ENCODE results near the gene DOLPP1. TPM values are rescaled to one million over a fixed set of nuclear protein-coding genes. Genes with fewer than 3 reads are reported as not detected.

The DOLPP1 gene
- total and polyA plus RNA-seq, 2 of the 13 experiments (the other 11 are each of a cell fraction or from before 2014, with no cell fraction given): 21.0 to 34.1 TPM

DNA sequence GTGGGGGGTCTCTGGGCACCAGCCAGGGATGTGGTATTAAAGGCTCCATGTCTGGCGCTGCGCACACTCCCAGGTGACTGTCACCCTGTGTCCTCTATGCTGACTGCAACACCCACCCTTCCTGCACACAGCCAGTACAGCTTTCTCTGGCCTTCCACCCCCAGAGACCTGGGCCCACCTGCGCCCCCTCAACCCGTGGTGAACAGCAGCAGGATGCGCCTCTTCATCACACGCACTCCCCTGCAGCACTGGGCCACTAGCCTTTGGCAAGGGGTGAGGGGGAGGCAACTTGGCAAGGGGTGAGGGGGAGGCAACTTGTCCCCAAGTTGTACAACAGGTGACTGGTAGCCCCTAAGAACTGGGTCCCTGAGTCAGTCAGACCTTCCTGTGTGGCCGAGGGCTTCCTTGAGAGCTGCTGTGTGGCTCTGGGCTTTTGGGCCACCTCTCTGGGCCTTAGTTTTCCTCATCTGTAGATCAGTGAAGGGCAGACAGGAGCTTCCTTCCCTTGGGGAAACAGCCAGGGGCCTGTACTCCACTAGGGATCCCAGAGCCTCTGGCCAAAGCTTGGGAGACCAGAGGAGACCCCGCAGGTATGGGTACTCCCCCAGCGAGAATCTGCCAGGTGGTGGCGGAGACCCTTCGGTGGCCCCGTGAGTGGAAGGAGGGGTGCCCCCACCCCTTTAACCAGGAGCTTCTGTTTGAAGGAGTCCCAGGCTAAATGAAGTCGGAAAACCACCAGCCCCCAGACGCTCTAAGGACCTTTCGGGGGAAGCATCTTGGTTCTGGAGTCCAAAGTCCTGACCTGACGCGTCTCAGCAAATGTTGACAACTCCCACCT, 25.2 kb downstream of the DOLPP1 start:
- FAIRE-seq (no peak), ATAC-seq (no peak), DNase-seq (ENCODE audit: low spot score) (no peak)
- CTCF ChIA-PET (ENCODE audit: low intra/inter-chr PET ratio, low total read pairs): no interaction called here
- 85% methylated on average over 8 of the region's 17 CpGs for WGBS (ENCODE audit: low lambda C conversion rate)
- Histone ChIP-seq H3K4me3 (replicated peaks in 1 of 3; ENCODE audit: insufficient read depth in 1 of 3, low read depth in 2 of 3, low read length in 3 of 3) (no peak overlapping the region), H3K9me3 (ENCODE audit: low read length) (no peaks in the 10 kb centered on the region), H3K36me3 (replicated peaks in 1 of 2; ENCODE audit: control insufficient read depth in 1 of 2, insufficient read depth in 2 of 2, low read length in 2 of 2) (peaks cover 0 to 4% of the 10 kb centered on the region in 2 experiments; a peak in 1 of 5 replicates), H3K9ac (ENCODE audit: insufficient read depth, low read depth, low read length) (no peak overlapping the region), H2AFZ (ENCODE audit: low read length) (no peak overlapping the region), H3K4me2 (ENCODE audit: low read depth, low read length) (no peak overlapping the region), H3K4me1 (ENCODE audit: insufficient read depth, low read length) (peaks cover 21% of the 10 kb centered on the region), H3K79me2 (ENCODE audit: insufficient read depth, low read length) (peaks cover 3% of the 10 kb centered on the region), H3K27me3 (ENCODE audit: control insufficient read depth in 1 of 2, insufficient read depth in 2 of 2, low read length in 2 of 2) (no peaks in the 10 kb centered on the region; a peak in 1 of 5 replicates), H3K27ac (ENCODE audit: extremely low read length, insufficient read depth, low read length) (no peak overlapping the region), H4K20me1 (ENCODE audit: insufficient read depth, low read length) (0 out of 2 replicates have a peak, but pooled peaks cover 8% of the 10 kb centered on the region)
- in situ Hi-C loops (cut with HindIII; ENCODE audit: extremely low pct_ligation_motif_present, low pct_unique_long_range_greater_than_20kb): no loop called here
- BruUV-seq (replicated peaks): no TSS peak
- TF ChIP-seq ZNF768 (CRISPR knock-in tag; IDR thresholded peaks at IDR 0.05): peak; percentile 88
- TF ChIP-seq NCOR1 (IDR thresholded peaks at IDR 0.05; ENCODE audit: borderline replicate concordance, low read length): no peak
- POLR2A ChIA-PET: interaction anchor here (1.4 kb wide), 1 partner anchor 13 kb away, joined by 3 read pairs; no protein-coding TSS in a partner anchor
- intact Hi-C loops (cut with micrococcal nuclease; ENCODE audit: unreplicated experiment): no loop called here

DNA sequence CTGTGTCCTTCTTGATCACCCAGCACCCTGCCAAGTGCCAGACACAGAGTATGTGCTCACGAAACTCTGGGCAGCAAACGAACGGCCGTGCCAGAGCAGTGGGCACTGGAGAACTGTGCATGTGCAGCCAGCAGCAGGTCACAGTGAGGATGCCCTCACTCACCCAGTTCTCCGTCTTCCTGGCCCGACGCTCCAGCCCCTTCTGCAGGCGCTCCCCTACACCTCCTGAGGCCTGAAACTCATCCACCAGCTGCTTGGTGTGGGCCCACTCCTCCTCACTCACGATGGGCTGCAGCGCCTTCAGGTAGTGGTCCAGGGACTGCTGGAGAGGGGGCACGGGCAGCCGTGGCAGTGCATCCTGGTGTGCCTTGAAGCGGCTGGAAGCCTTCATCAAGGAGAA, 26.7 kb downstream of the DOLPP1 start:
- ChIA-PET CTCF (ENCODE audit: low intra/inter-chr PET ratio, low total read pairs) (no interaction called here), POLR2A (interaction anchor here (0.6 kb wide), 1 partner anchor 32 kb away, joined by 7 read pairs; no protein-coding TSS in a partner anchor)
- Histone ChIP-seq H3K4me1 (ENCODE audit: insufficient read depth, low read length) (peaks cover 26% of the 10 kb centered on the region), H3K4me2 (ENCODE audit: low read depth, low read length) (no peak overlapping the region), H3K4me3 (replicated peaks in 1 of 3; ENCODE audit: insufficient read depth in 1 of 3, low read depth in 2 of 3, low read length in 3 of 3) (no peak overlapping the region), H4K20me1 (ENCODE audit: insufficient read depth, low read length) (0 out of 2 replicates have a peak, but pooled peaks cover 7% of the 10 kb centered on the region), H3K9ac (ENCODE audit: insufficient read depth, low read depth, low read length) (no peak overlapping the region), H2AFZ (ENCODE audit: low read length) (no peak overlapping the region), H3K79me2 (ENCODE audit: insufficient read depth, low read length) (peaks cover 14% of the 10 kb centered on the region), H3K27ac (ENCODE audit: extremely low read length, insufficient read depth, low read length) (no peak overlapping the region), H3K36me3 (replicated peaks in 1 of 2; ENCODE audit: control insufficient read depth in 1 of 2, insufficient read depth in 2 of 2, low read length in 2 of 2) (peaks cover 0 to 4% of the 10 kb centered on the region in 2 experiments; a peak in 1 of 5 replicates), H3K27me3 (ENCODE audit: control insufficient read depth in 1 of 2, insufficient read depth in 2 of 2, low read length in 2 of 2) (no peaks in the 10 kb centered on the region; a peak in 1 of 5 replicates), H3K9me3 (ENCODE audit: low read length) (no peaks in the 10 kb centered on the region)
- BruUV-seq (replicated peaks): no TSS peak
- in situ Hi-C loops (cut with HindIII; ENCODE audit: extremely low pct_ligation_motif_present, low pct_unique_long_range_greater_than_20kb) (no loop called here), intact Hi-C loops (cut with micrococcal nuclease; ENCODE audit: unreplicated experiment) (no loop called here)
- WGBS (ENCODE audit: low lambda C conversion rate): 100% methylated on average over 8 of the region's 13 CpGs
- FAIRE-seq (no peak), ATAC-seq (no peak), DNase-seq (ENCODE audit: low spot score) (no peak)
- TF ChIP-seq ZNF362 (CRISPR knock-in tag; IDR thresholded peaks at IDR 0.05; ENCODE audit: borderline replicate concordance): no peak
- peak; percentile 41 for TF ChIP-seq AGO2 (optimal IDR thresholded peaks at IDR 0.05; ENCODE audit: low read depth, low read length)

Data from HepG2 (cell line).